Ascending aorta (tissue), 2 donors: ENCODE measurements around the gene ADRA2C. TPM values are rescaled to one million over a fixed set of nuclear protein-coding genes. Genes with fewer than 3 reads are reported as not detected.

Experiments
- DNase-seq, 2 donors: peaks; one replicate each; pipeline ENCODE4 v3.0.0-alpha.2; 2019; ENCODE audit warnings: low spot score in 2 of 2
- H3K27ac ChIP-seq, 2 donors: fragments of 200-600 bp; sonication (generic); one replicate each; pipeline ENCODE4 v1.5.1; 2016 to 2017; ENCODE audit warnings: mild to moderate bottlenecking in 1 of 2
- H3K27me3 ChIP-seq: fragments of 200-600 bp; sonication (generic); one replicate; pipeline ENCODE4 v1.5.1; 2017
- H3K36me3 ChIP-seq, 2 donors: fragments of 200-600 bp; sonication (generic); one replicate each; pipeline ENCODE4 v1.5.1; 2016
- H3K4me1 ChIP-seq, 2 donors: fragments of 200-600 bp; sonication (generic); one replicate each; pipeline ENCODE4 v1.5.1; 2016 to 2017; ENCODE audit warnings: mild to moderate bottlenecking in 1 of 2
- H3K4me3 ChIP-seq, 2 donors: fragments of 200-600 bp; sonication (generic); one replicate each; pipeline ENCODE4 v1.5.1; 2016 to 2017; ENCODE audit warnings: mild to moderate bottlenecking in 1 of 2
- H3K9me3 ChIP-seq, 2 donors: fragments of 200-600 bp; sonication (generic); one replicate each; pipeline ENCODE4 v1.5.1; 2016
- CTCF ChIP-seq, 3 experiments: fragments of 200-600 bp in 2 of 3; fragments of 450-650 bp in 1 of 3; sonication (generic) in 2 of 3; IDR thresholded peaks; one replicate each; pipeline ENCODE4 v1.5.1; 2016 to 2019; ENCODE audit warnings: antibody characterized with exemption in 3 of 3, mild to moderate bottlenecking in 1 of 3, moderate library complexity in 1 of 3
- intact Hi-C: fragments of 100-400 bp; cut with DNase I; formaldehyde crosslinking; loops from one replicate; pipeline ENCODE4 v1.15.1; 2023
- total RNA-seq: library from RNA; depleted of rRNA; stranded (reverse); fragments of >200 nt; gene quantifications from one replicate; pipeline ENCODE4 v1.1.0, GENCODE V29; 2016

Gene ADRA2C
- total RNA-seq, 1 donor from 2014 or later: 46.1 TPM

- no peaks in the 10 kb centered on the region for H3K9me3 ChIP-seq
- no peak overlapping the region for H3K27ac ChIP-seq
- no peak for DNase-seq
- intact Hi-C loops: no loop called here
- H3K4me3 ChIP-seq: no peak overlapping the region
- no peaks in the 10 kb centered on the region for H3K27me3 ChIP-seq
- peaks cover 4 to 19% of the 10 kb centered on the region in 2 donors for H3K4me1 ChIP-seq
- H3K36me3 ChIP-seq: no peaks in the 10 kb centered on the region
- TF ChIP-seq CTCF (IDR thresholded peaks at IDR 0.05): no peak
Measured at GRCh38 chr4:3741217-3742011, 24.8 kb upstream of the ADRA2C start.

GRCh38 chr4:3742610-3743009 lies 23.6 kb upstream of the ADRA2C start:
- peaks cover 4 to 24% of the 10 kb centered on the region in 2 donors for H3K4me1 ChIP-seq
- intact Hi-C loops: no loop called here
- H3K9me3 ChIP-seq: no peaks in the 10 kb centered on the region
- TF ChIP-seq CTCF (IDR thresholded peaks at IDR 0.05): no peak
- H3K36me3 ChIP-seq: no peaks in the 10 kb centered on the region
- no peak overlapping the region for H3K27ac ChIP-seq
- H3K27me3 ChIP-seq: no peaks in the 10 kb centered on the region
- no peak overlapping the region for H3K4me3 ChIP-seq
- DNase-seq: no peak

- TF ChIP-seq CTCF (IDR thresholded peaks at IDR 0.05): no peak
- DNase-seq: no peak
- peak overlapping the region in 1 of 2 donors; percentile 47 for H3K27ac ChIP-seq
- H3K4me1 ChIP-seq: peaks cover 7 to 31% of the 10 kb centered on the region in 2 donors
- no peaks in the 10 kb centered on the region for H3K9me3 ChIP-seq
- intact Hi-C loops: loop anchor here (2.0 kb wide), 2 partner anchors 13 to 21 kb away; no protein-coding TSS in a partner anchor
- H3K27me3 ChIP-seq: no peaks in the 10 kb centered on the region
- no peaks in the 10 kb centered on the region for H3K36me3 ChIP-seq
- no peak overlapping the region for H3K4me3 ChIP-seq
Measured at GRCh38 chr4:3744232-3744631, 22.0 kb upstream of the ADRA2C start.

GRCh38 chr4:3744901-3745300 lies 21.3 kb upstream of the ADRA2C start:
- peak overlapping the region in 1 of 2 donors; percentile 47 for H3K27ac ChIP-seq
- TF ChIP-seq CTCF (IDR thresholded peaks at IDR 0.05): no peak
- peaks cover 7 to 31% of the 10 kb centered on the region in 2 donors for H3K4me1 ChIP-seq
- no peaks in the 10 kb centered on the region for H3K9me3 ChIP-seq
- peak overlapping the region in 1 of 2 donors; percentile 2 for H3K4me3 ChIP-seq
- no peaks in the 10 kb centered on the region for H3K36me3 ChIP-seq
- no peak for DNase-seq
- H3K27me3 ChIP-seq: no peaks in the 10 kb centered on the region
- intact Hi-C loops: loop anchor here (2.0 to 5.0 kb wide), 3 partner anchors 14 to 88 kb away; no protein-coding TSS in a partner anchor

- no peak overlapping the region for H3K4me3 ChIP-seq
- intact Hi-C loops: loop anchor here (2.0 to 5.0 kb wide), 3 partner anchors 15 to 89 kb away; no protein-coding TSS in a partner anchor
- H3K36me3 ChIP-seq: no peaks in the 10 kb centered on the region
- H3K27me3 ChIP-seq: no peaks in the 10 kb centered on the region
- H3K9me3 ChIP-seq: no peaks in the 10 kb centered on the region
- peaks cover 7 to 31% of the 10 kb centered on the region in 2 donors for H3K4me1 ChIP-seq
- H3K27ac ChIP-seq: peak overlapping the region in 1 of 2 donors; percentile 47
- no peak for TF ChIP-seq CTCF (IDR thresholded peaks at IDR 0.05)
- no peak for DNase-seq
Measured at GRCh38 chr4:3745886-3746656, 20.1 kb upstream of the ADRA2C start.
